HepG2 (cell line): ENCODE results near the gene COL13A1. TPM values are rescaled to one million over a fixed set of nuclear protein-coding genes. Genes with fewer than 3 reads are reported as not detected.

Experiments used
- ATAC-seq: fragments of 200-7000 bp; cut with Tn5 transposase; 3 replicates; pipeline ENCODE4 v1.9.1; 2020; ENCODE audit warnings: mild to moderate bottlenecking, moderate library complexity
- BruUV-seq: library from RNA; stranded (reverse); fragments of 400-500 nt; replicated peaks from 2 replicates; lab custom pipeline; 2021; lab: Mats Ljungman, UMichigan
- CTCF ChIA-PET: fragments of 300-600 bp; formaldehyde crosslinking; extraction: SDS; loops from one replicate; lab custom pipeline; 2021; ENCODE audit warnings: low total read pairs, inconsistent platforms, low intra/inter-chr PET ratio; lab: Yijun Ruan, JAX
- POLR2A ChIA-PET: fragments of 350-600 bp; sonication (Branson Sonifier 250); formaldehyde crosslinking; loops from one replicate; lab custom pipeline; 2020; ENCODE audit warnings: antibody characterized with exemption, inconsistent platforms; lab: Yijun Ruan, JAX
- DNase-seq: peaks from one replicate; pipeline ENCODE4 v3.0.0-alpha.2; 2015; ENCODE audit warnings: low spot score
- FAIRE-seq: peaks from 3 replicates; lab custom pipeline; 2011; peaks lifted over from hg19 to GRCh38; lab: Jason Lieb, UNC
- H2AFZ ChIP-seq: one replicate; pipeline ENCODE4 v1.6.1; 2011; ENCODE audit warnings: low read length, inconsistent platforms
- H3K27ac ChIP-seq: fragments of 300-600 bp; 3 replicates; pipeline ENCODE4 v1.8.0; 2011; ENCODE audit warnings: mixed run types, mild to moderate bottlenecking, mixed read lengths, low read length, inconsistent platforms; ENCODE audit not compliant: insufficient read depth; ENCODE audit errors: extremely low read length
- H3K27me3 ChIP-seq, 2 experiments: fragments of 200-600 bp in 1 of 2; 2 replicates in 1 of 2; 3 replicates in 1 of 2; pipeline versions ENCODE4 v1.6.0 to v1.8.0; 2011; ENCODE audit warnings: low read length in 2 of 2, mild to moderate bottlenecking in 2 of 2, moderate library complexity in 2 of 2, inconsistent platforms in 1 of 2; ENCODE audit not compliant: insufficient read depth in 2 of 2, control insufficient read depth in 1 of 2
- H3K36me3 ChIP-seq, 2 experiments: fragments of 200-600 bp in 1 of 2; replicated peaks in 1 of 2; 2 replicates in 1 of 2; 3 replicates in 1 of 2; pipeline versions ENCODE4 v1.5.1 to v1.8.0; 2011; ENCODE audit warnings: low read length in 2 of 2, inconsistent platforms in 1 of 2; ENCODE audit not compliant: insufficient read depth in 2 of 2, control insufficient read depth in 1 of 2
- H3K4me1 ChIP-seq: 2 replicates; pipeline ENCODE4 v1.5.1; 2012; ENCODE audit warnings: low read length, inconsistent platforms; ENCODE audit not compliant: insufficient read depth
- H3K4me2 ChIP-seq: 2 replicates; pipeline ENCODE4 v1.6.0; 2011; ENCODE audit warnings: low read depth, low read length, inconsistent platforms
- H3K4me3 ChIP-seq, 3 experiments: fragments of 200-600 bp in 1 of 3; sonication (generic), shearing (Covaris generic) in 1 of 3; replicated peaks in 1 of 3; 2 replicates each; pipeline ENCODE4 v1.5.1; 2011 to 2016; ENCODE audit warnings: low read length in 3 of 3, inconsistent platforms in 2 of 3, low read depth in 2 of 3, mild to moderate bottlenecking in 2 of 3, control low read depth in 1 of 3, mixed read lengths in 1 of 3; ENCODE audit not compliant: insufficient read depth in 1 of 3
- H3K79me2 ChIP-seq: one replicate; pipeline ENCODE4 v1.6.1; 2011; ENCODE audit warnings: low read length, inconsistent platforms; ENCODE audit not compliant: insufficient read depth
- H3K9ac ChIP-seq: 2 replicates; pipeline ENCODE4 v1.6.0; 2011; ENCODE audit warnings: mild to moderate bottlenecking, low read depth, low read length, inconsistent platforms; ENCODE audit not compliant: insufficient read depth
- H3K9me3 ChIP-seq: 2 replicates; pipeline ENCODE4 v1.5.1; 2012; ENCODE audit warnings: mild to moderate bottlenecking, low read length
- H4K20me1 ChIP-seq: 2 replicates; pipeline ENCODE4 v1.6.0; 2011; ENCODE audit warnings: inconsistent platforms, mild to moderate bottlenecking, low read length, moderate library complexity; ENCODE audit not compliant: insufficient read depth
- HNRNPL ChIP-seq: fragments of 200-400 bp; formaldehyde crosslinking; IDR thresholded peaks from 2 replicates; pipeline ENCODE4 v1.6.1; 2017; ENCODE audit warnings: mild to moderate bottlenecking, low read depth, low read length
- MAFF ChIP-seq: IDR thresholded peaks from 2 replicates; pipeline ENCODE4 v1.6.1; 2011; ENCODE audit warnings: low read depth, low read length, improper control_type of control experiment
- MAFK ChIP-seq, 2 experiments: IDR thresholded peaks in 1 of 2; conservative IDR thresholded peaks in 1 of 2; 2 replicates each; pipeline ENCODE4 v1.6.1; 2011; ENCODE audit warnings: improper control_type of control experiment in 2 of 2, low read length in 2 of 2
- RAD51 ChIP-seq: fragments of 450-650 bp; IDR thresholded peaks from 2 replicates; pipeline ENCODE4 v1.6.1; 2016; ENCODE audit warnings: borderline replicate concordance
- WGBS: methylation state at CpG from one replicate; pipeline ENCODE4 v1.1.6; 2017; ENCODE audit warnings: low lambda C conversion rate; 5-methylcytosine and 5-hydroxymethylcytosine counted together
- in situ Hi-C: cut with HindIII; loops from 2 replicates; pipeline ENCODE4 v1.10.0; 2017; ENCODE audit warnings: low pct_unique_long_range_greater_than_20kb; ENCODE audit not compliant: extremely low pct_ligation_motif_present
- intact Hi-C: fragments of 100-400 bp; cut with micrococcal nuclease; formaldehyde crosslinking; loops from one replicate; pipeline ENCODE4 v1.10.0; 2022; ENCODE audit not compliant: unreplicated experiment
- polyA plus RNA-seq, 8 experiments: library from polyadenylated mRNA; depleted of rRNA in 3 of 8; stranded (reverse) in 7 of 8; unstranded in 1 of 8; fragments of >200 nt; fragmentation: Illumina TruSeq in 4 of 8; extraction: Trizol in 4 of 8; gene quantifications; 2 replicates each; pipeline versions ENCODE4 v1.2.1 to v1.2.3, GENCODE V29; 2011 to 2016; ENCODE audit warnings: low read depth in 4 of 8, missing spikeins in 1 of 8, mixed read lengths in 1 of 8; ENCODE audit not compliant: insufficient read depth in 1 of 8
- total RNA-seq, 5 experiments: library from RNA; depleted of rRNA; stranded (reverse); fragments of >200 nt; fragmentation: Illumina TruSeq; extraction: Trizol; gene quantifications; 2 replicates each; pipeline ENCODE4 v1.2.3, GENCODE V29; 2016; ENCODE audit warnings: low read depth in 1 of 5
- TF ChIP-seq, protein P1 (sequence below): conservative IDR thresholded peaks from 2 replicates; pipeline ENCODE4 v1.6.1; 2018; ENCODE audit warnings: missing genetic modification reagents

COL13A1 gene
- total and polyA plus RNA-seq, 2 of the 13 experiments (the other 11 are each of a cell fraction or from before 2014, with no cell fraction given), result 0.07 TPM; not detected in 1

DNA sequence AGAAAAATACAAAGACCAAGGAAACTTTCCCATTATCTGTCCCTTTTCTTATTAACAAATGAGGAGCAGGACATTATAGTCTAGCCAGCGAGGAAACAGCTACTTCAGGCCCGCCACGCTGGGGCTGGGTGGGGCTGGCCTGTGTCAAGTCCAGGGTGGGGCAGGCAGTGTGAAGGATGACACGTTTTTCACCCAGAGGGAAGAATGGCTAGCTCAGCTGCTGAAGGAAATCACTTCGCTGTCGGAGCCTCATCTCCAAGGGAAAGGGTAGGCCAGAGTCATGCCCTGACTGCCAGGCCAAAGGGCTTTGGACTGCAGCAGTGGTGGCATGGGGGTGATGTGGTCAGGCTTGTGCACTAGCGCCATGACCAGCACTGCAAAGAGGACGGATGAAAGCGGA lies 24.4 kb downstream of the COL13A1 start (continued):
- TF ChIP-seq, protein P1, sequence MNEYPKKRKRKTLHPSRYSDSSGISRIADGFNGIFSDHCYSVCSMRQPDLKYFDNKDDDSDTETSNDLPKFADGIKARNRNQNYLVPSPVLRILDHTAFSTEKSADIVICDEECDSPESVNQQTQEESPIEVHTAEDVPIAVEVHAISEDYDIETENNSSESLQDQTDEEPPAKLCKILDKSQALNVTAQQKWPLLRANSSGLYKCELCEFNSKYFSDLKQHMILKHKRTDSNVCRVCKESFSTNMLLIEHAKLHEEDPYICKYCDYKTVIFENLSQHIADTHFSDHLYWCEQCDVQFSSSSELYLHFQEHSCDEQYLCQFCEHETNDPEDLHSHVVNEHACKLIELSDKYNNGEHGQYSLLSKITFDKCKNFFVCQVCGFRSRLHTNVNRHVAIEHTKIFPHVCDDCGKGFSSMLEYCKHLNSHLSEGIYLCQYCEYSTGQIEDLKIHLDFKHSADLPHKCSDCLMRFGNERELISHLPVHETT (CRISPR knock-in tag), result no peak

DNA sequence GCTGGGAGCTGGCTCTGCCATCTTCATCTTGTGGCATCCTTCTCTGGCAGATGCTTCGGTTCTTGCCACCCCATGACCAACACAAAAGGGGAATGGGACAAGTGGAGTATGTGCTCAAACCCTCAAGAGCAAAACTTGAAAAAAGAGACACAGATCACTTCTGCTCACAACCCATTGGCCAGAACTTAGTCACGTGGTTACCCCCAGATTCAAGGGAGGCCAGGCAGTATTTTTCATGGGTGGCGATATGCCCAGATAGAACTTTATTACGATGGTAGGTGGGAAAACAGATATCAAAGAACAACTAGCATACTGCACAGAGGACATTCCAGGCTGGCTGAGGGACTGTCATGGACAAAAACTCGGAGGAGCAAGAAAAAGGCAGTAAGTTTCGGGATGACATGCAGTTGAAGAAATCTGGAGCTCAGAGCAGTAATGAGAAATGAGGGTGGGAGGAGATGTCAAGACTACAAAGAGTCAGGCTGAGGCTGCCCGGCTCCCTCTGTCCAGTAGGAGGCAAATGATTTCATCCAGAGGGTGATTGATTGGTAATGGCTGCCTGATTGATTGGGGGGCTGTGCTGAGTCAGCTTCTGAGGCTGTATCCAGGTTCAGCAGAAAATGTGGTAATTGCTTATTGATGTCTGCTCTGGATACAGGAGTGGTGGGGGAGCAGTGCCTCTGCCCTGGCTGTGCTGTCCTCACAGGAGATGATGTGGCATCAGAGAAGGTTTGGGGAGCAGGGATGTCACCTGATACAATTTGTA lies 25.3 kb downstream of the COL13A1 start:
- H3K9me3 ChIP-seq, result no peaks in the 10 kb centered on the region
- H3K4me1 ChIP-seq, result no peaks in the 10 kb centered on the region
- ATAC-seq, result no peak
- ChIA-PET CTCF (no interaction called here), POLR2A (no interaction called here)
- no peaks in the 10 kb centered on the region for H3K79me2 ChIP-seq
- WGBS, result 23% methylated on average over 7 of the region's 7 CpGs
- H3K36me3 ChIP-seq, result no peaks in the 10 kb centered on the region
- no peak for DNase-seq
- no peak overlapping the region for H3K4me2 ChIP-seq
- H3K27me3 ChIP-seq, result peaks cover 1 to 59% of the 10 kb centered on the region in 2 experiments; a peak in 3 of 5 replicates
- in situ Hi-C loops, result no loop called here
- TF ChIP-seq MAFK (conservative IDR thresholded peaks at IDR 0.05 in 1 of 2, IDR thresholded peaks at IDR 0.05 in 1 of 2; ENCODE audit: low read length in 2 of 2), result peak; percentile 23 to 61; a peak in 1 of 4 replicates
- peak; percentile 47; the same call in 1 of the 2 replicates for TF ChIP-seq MAFF
- TF ChIP-seq RAD51, result peak; percentile 43; the same call in 1 of the 2 replicates
- no peak for TF ChIP-seq HNRNPL
- TF ChIP-seq, all 625 proteins: peak for 3
- Histone ChIP-seq H3K4me3 (no peak overlapping the region), H3K9ac (no peak overlapping the region), H2AFZ (no peak overlapping the region), H4K20me1 (no peaks in the 10 kb centered on the region), H3K27ac (no peak overlapping the region)
- no TSS peak for BruUV-seq
- FAIRE-seq, result no peak
- intact Hi-C loops, result no loop called here
